Heart right ventricle (tissue), 16 donors: ENCODE data around the gene PHKA2. TPM values are rescaled to one million over a fixed set of nuclear protein-coding genes. Genes with fewer than 3 reads are reported as not detected.

Source experiments
- ATAC-seq, 8 donors: fragments of 200-7000 bp; cut with Tn5 transposase; one replicate each; pipeline ENCODE4 v1.9.1; 2020; ENCODE audit warnings: mild to moderate bottlenecking in 8 of 8, moderate library complexity in 8 of 8, moderate number of reproducible peaks in 1 of 8
- DNase-seq, 2 donors: peaks; one replicate each; pipeline ENCODE4 v3.0.0-alpha.2; 2020
- H3K27ac ChIP-seq, 10 donors: fragments of 200-600 bp; sonication (generic) in 2 of 10; one replicate each; pipeline versions ENCODE4 v1.5.0 to v1.8.0; 2020 to 2022; ENCODE audit warnings: mild to moderate bottlenecking in 3 of 10
- H3K27me3 ChIP-seq, 7 donors: fragments of 200-600 bp; one replicate each; pipeline ENCODE4 v1.8.0; 2021 to 2022; ENCODE audit warnings: mild to moderate bottlenecking in 2 of 7
- H3K36me3 ChIP-seq, 9 donors: fragments of 200-600 bp; sonication (generic) in 1 of 9; one replicate each; pipeline versions ENCODE4 v1.5.0 to v1.8.0; 2020 to 2022; ENCODE audit warnings: mild to moderate bottlenecking in 2 of 9
- H3K4me1 ChIP-seq, 9 donors: fragments of 200-600 bp; sonication (generic) in 1 of 9; one replicate each; pipeline versions ENCODE4 v1.5.0 to v1.8.0; 2020 to 2022; ENCODE audit warnings: mild to moderate bottlenecking in 4 of 9
- H3K4me3 ChIP-seq, 10 donors: fragments of 200-600 bp; sonication (generic) in 2 of 10; one replicate each; pipeline versions ENCODE4 v1.5.0 to v1.8.0; 2020 to 2022; ENCODE audit warnings: mild to moderate bottlenecking in 7 of 10, moderate library complexity in 2 of 10
- H3K9me3 ChIP-seq, 11 donors: fragments of 200-600 bp in 10 of 11; sonication (generic) in 2 of 11; one replicate each; pipeline versions ENCODE4 v1.5.0 to v1.8.0; 2013 to 2022; ENCODE audit warnings: mild to moderate bottlenecking in 2 of 11, control low read depth in 1 of 11, moderate library complexity in 1 of 11
- CTCF ChIP-seq, 9 donors: fragments of 200-600 bp; sonication (generic) in 2 of 9; IDR thresholded peaks; one replicate each; pipeline versions ENCODE4 v1.5.0 to v1.8.0; 2021 to 2022; ENCODE audit warnings: antibody characterized with exemption in 9 of 9, mild to moderate bottlenecking in 5 of 9, moderate library complexity in 1 of 9
- WGBS, 2 donors: extraction: QIAGEN DNeasy Blood & Tissue Kit; methylation state at CpG; one replicate each; pipeline ENCODE4 v1.1.7; 2013; ENCODE audit warnings: inconsistent platforms in 1 of 2; 5-methylcytosine and 5-hydroxymethylcytosine counted together
- intact Hi-C, 10 donors: fragments of 100-400 bp; cut with DNase I; formaldehyde crosslinking; loops; one replicate each; pipeline versions ENCODE4 v1.11.1 to v1.14.2; 2022
- polyA plus RNA-seq, 2 donors: library from polyadenylated mRNA; stranded (reverse); fragments of 200-250 nt; gene quantifications; one replicate each; pipeline ENCODE4 v1.2.3, GENCODE V29; 2013
- total RNA-seq, 10 donors: library from RNA; stranded (reverse); fragmentation: NEBNext Ultra II Directional in 3 of 10; extraction: Animal tissue kit (Norgen Biotek cat#: 25700) in 3 of 10; gene quantifications; one replicate each; pipeline versions ENCODE4 v1.2.1 to v1.2.4, GENCODE V29; 2021 to 2023
- donor health status: Arrhythmogenic right ventricular cardiomyopathy.
- donor health status: ischemic (EF 13 %, LVEDD 7.1; RV severe dilation, severe dysfunction).
- donor health status: healthy with polysubstance abuse.
- donor health status: DM: no; HTN: yes; CAD: no.
- donor health status: DM: no; HTN: no; CAD: no.
- donor health status: ischemic (EF 25% LVEDD 6.9; RV normal size, moderate dysfunction).
- donor health status: ischemic (EF 25% LVEDD 5.7; RV mildly dilated, moderate dysfunction).
- donor health status: healthy.
- donor health status: DM: yes; HTN: yes; CAD: no.
- donor health status: Ischemic cardiomyopathy.
- donor health status: ischemic (EF 35%, LVEDD 5.7; RV mildly dilated, moderate dysfunction).
- donor health status: nonischemic (EF 11% LVEDD 7.7; RV severe dilation, severe dysfunction).
- donor health status: DM: yes; HTN: yes; CAD: no.
- donor health status: PGD.
- donor health status: ischemic (EF 29% LVEDD 5.4; RV normal size, mild dysfunction).
- donor health status: nonischemic (EF 23%, LVEDD 6.1; RV moderate dilation, normal function).

PHKA2 gene
- total and polyA plus RNA-seq, 12 donors = 15.6 to 61.1 (median 25.3) TPM

GRCh38 chrX:19005909-19006308 lies 22.0 kb upstream of the PHKA2 start:
- no peak for ATAC-seq
- no peak for DNase-seq
- Histone ChIP-seq H3K27me3 (no peaks in the 10 kb centered on the region), H3K4me1 (no peaks in the 10 kb centered on the region), H3K9me3 (no peaks in the 10 kb centered on the region), H3K36me3 (peaks cover 0 to 10% (median 0%) of the 10 kb centered on the region in 9 donors), H3K27ac (no peak overlapping the region), H3K4me3 (no peak overlapping the region)
- no peak for TF ChIP-seq CTCF (IDR thresholded peaks at IDR 0.05)
- 79 to 90% methylated on average over 4 of the region's 4 CpGs for WGBS, 2 donors
- intact Hi-C loops = no loop called here

GRCh38 chrX:19003756-19004155 lies 19.8 kb upstream of the PHKA2 start:
- DNase-seq (no peak), ATAC-seq (no peak)
- no peak for TF ChIP-seq CTCF (IDR thresholded peaks at IDR 0.05)
- no peaks in the 10 kb centered on the region for H3K9me3 ChIP-seq
- no peak overlapping the region for H3K4me3 ChIP-seq
- peaks cover 0 to 10% (median 0%) of the 10 kb centered on the region in 9 donors for H3K36me3 ChIP-seq
- H3K27me3 ChIP-seq = no peaks in the 10 kb centered on the region
- no peaks in the 10 kb centered on the region for H3K4me1 ChIP-seq
- no peak overlapping the region for H3K27ac ChIP-seq
- intact Hi-C loops = no loop called here
- WGBS, 2 donors = 96 to 99% methylated on average over 5 of the region's 5 CpGs

GRCh38 chrX:18998653-18999052 lies 14.7 kb upstream of the PHKA2 start:
- Histone ChIP-seq H3K4me3 (no peak overlapping the region), H3K9me3 (no peaks in the 10 kb centered on the region), H3K36me3 (no peaks in the 10 kb centered on the region), H3K4me1 (no peaks in the 10 kb centered on the region), H3K27ac (no peak overlapping the region), H3K27me3 (no peaks in the 10 kb centered on the region)
- intact Hi-C loops = no loop called here
- TF ChIP-seq CTCF (IDR thresholded peaks at IDR 0.05) = no peak
- ATAC-seq = no peak
- 80 to 88% methylated on average over 1 of the region's 1 CpG for WGBS, 2 donors
- DNase-seq = no peak

- ATAC-seq (no peak), DNase-seq (no peak)
- 80 to 88% methylated on average over 4 of the region's 4 CpGs for WGBS, 2 donors
- intact Hi-C loops = no loop called here
- no peaks in the 10 kb centered on the region for H3K4me1 ChIP-seq
- no peaks in the 10 kb centered on the region for H3K9me3 ChIP-seq
- no peak overlapping the region for H3K27ac ChIP-seq
- no peaks in the 10 kb centered on the region for H3K27me3 ChIP-seq
- H3K4me3 ChIP-seq = no peak overlapping the region
- TF ChIP-seq CTCF (IDR thresholded peaks at IDR 0.05) = no peak
- H3K36me3 ChIP-seq = no peaks in the 10 kb centered on the region
Measured at GRCh38 chrX:18997916-18998315, 14.0 kb upstream of the PHKA2 start.

GRCh38 chrX:18996536-18996935 lies 12.6 kb upstream of the PHKA2 start:
- ATAC-seq (no peak), DNase-seq (no peak)
- Histone ChIP-seq H3K27ac (no peak overlapping the region), H3K4me1 (no peaks in the 10 kb centered on the region), H3K27me3 (peaks cover 0 to 4% (median 0%) of the 10 kb centered on the region in 7 donors), H3K4me3 (no peak overlapping the region), H3K9me3 (no peaks in the 10 kb centered on the region), H3K36me3 (no peaks in the 10 kb centered on the region)
- intact Hi-C loops = no loop called here
- TF ChIP-seq CTCF (IDR thresholded peaks at IDR 0.05) = no peak
